ENCODE data around the gene ACAD10. TPM values are rescaled to one million over a fixed set of nuclear protein-coding genes. Genes with fewer than 3 reads are reported as not detected.

The ACAD10 gene
- total RNA-seq, 2 experiments from 2014 or later, result 15.0 to 35.3 TPM

DNA sequence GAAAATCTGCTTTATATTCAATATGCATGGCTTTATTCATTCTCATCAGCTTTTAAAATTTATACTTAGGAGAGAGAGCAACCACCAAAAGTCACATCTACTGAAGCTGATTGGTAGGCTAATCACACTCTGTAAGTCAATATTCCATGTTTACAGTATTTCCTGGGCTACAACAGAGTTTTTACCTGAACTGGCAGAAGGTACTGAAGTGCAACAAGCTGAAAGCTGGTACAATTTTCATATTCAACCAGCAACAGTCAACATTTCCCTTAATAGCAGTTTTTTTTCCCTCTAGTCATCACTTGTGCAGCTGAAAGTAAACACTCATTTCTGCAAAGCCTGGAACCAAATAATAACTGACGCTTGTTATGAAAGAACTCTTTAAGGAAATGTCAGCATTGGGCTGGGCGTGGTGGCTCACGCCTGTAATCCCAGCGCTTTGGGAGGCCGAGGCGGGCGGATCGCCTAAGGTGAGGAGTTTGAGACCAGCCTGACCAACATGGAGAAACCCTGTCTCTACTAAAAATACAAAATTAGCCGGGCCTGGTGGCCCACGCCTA lies 13.0 kb upstream of the ACAD10 start:
- Histone ChIP-seq H3K36me3 (ENCODE audit: insufficient read depth, low read length) (peaks cover 85% of the 10 kb centered on the region), H3K4me2 (ENCODE audit: low read length) (no peak overlapping the region), H3K9me3 (ENCODE audit: low read length) (no peaks in the 10 kb centered on the region), H2AFZ (ENCODE audit: low read length) (no peak overlapping the region), H4K20me1 (ENCODE audit: insufficient read depth, low read length) (no peaks in the 10 kb centered on the region), H3K27ac (ENCODE audit: low read depth, low read length, poor library complexity, severe bottlenecking) (no peak overlapping the region), H3K79me2 (ENCODE audit: insufficient read depth, low read depth, low read length) (no peaks in the 10 kb centered on the region), H3K4me3 (ENCODE audit: low read depth, low read length, poor library complexity, severe bottlenecking) (no peak overlapping the region), H3K4me1 (ENCODE audit: insufficient read depth, low read length, poor library complexity, severe bottlenecking) (no peaks in the 10 kb centered on the region), H3K9me2 (ENCODE audit: insufficient read depth, low read length) (no peaks in the 10 kb centered on the region)
- CTCF ChIA-PET (ENCODE audit: unreplicated experiment), result no interaction called here
- no peak for DNase-seq (ENCODE audit: low spot score)
- TF ChIP-seq EZH2phosphoT487 (IDR thresholded peaks at IDR 0.05; ENCODE audit: borderline replicate concordance, low read depth, low read length), result no peak
- TF ChIP-seq, protein P1, sequence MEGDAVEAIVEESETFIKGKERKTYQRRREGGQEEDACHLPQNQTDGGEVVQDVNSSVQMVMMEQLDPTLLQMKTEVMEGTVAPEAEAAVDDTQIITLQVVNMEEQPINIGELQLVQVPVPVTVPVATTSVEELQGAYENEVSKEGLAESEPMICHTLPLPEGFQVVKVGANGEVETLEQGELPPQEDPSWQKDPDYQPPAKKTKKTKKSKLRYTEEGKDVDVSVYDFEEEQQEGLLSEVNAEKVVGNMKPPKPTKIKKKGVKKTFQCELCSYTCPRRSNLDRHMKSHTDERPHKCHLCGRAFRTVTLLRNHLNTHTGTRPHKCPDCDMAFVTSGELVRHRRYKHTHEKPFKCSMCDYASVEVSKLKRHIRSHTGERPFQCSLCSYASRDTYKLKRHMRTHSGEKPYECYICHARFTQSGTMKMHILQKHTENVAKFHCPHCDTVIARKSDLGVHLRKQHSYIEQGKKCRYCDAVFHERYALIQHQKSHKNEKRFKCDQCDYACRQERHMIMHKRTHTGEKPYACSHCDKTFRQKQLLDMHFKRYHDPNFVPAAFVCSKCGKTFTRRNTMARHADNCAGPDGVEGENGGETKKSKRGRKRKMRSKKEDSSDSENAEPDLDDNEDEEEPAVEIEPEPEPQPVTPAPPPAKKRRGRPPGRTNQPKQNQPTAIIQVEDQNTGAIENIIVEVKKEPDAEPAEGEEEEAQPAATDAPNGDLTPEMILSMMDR (conservative IDR thresholded peaks at IDR 0.05; ENCODE audit: low read length), result no peak
- POLR2A ChIA-PET, result interaction anchor here (0.7 to 1.9 kb wide), 2 partner anchors 10 to 1186 kb away, joined by 6 to 8 read pairs; no protein-coding TSS in a partner anchor
- BruUV-seq (replicated peaks), result no TSS peak
- intact Hi-C loops (cut with micrococcal nuclease; ENCODE audit: unreplicated experiment), result loop anchor here (10.0 kb wide), 1 partner anchor 148 kb away; no protein-coding TSS in a partner anchor

DNA sequence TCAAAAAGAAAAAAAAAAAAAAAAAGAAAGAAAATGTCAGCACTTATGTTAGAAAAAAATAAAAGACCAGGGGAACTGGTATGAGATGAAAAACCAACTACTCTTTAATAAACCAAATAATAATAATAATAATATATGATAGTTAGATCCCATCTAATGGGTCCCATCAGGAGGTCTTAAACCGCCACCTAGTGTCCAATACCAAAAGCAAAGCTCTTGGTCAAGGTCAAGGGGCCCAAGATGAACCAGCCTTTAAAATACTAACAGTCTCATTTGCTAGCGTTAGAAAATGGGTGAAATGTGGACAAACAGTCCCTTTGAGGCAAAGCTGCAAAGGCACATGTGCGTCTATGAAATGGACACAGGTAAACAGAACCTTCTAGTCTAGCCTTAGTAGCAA lies 12.3 kb upstream of the ACAD10 start:
- CTCF ChIA-PET (ENCODE audit: unreplicated experiment), result no interaction called here

More for the DNA sequence above, 12.3 kb upstream of the ACAD10 start:
- Histone ChIP-seq H3K9me3 (ENCODE audit: low read length) (no peaks in the 10 kb centered on the region), H3K4me2 (ENCODE audit: low read length) (no peak overlapping the region), H3K4me3 (ENCODE audit: low read depth, low read length, poor library complexity, severe bottlenecking) (no peak overlapping the region), H4K20me1 (ENCODE audit: insufficient read depth, low read length) (no peaks in the 10 kb centered on the region), H3K27ac (ENCODE audit: low read depth, low read length, poor library complexity, severe bottlenecking) (no peak overlapping the region), H2AFZ (ENCODE audit: low read length) (no peak overlapping the region), H3K79me2 (ENCODE audit: insufficient read depth, low read depth, low read length) (no peaks in the 10 kb centered on the region), H3K36me3 (ENCODE audit: insufficient read depth, low read length) (peaks cover 84% of the 10 kb centered on the region), H3K4me1 (ENCODE audit: insufficient read depth, low read length, poor library complexity, severe bottlenecking) (no peaks in the 10 kb centered on the region), H3K9me2 (ENCODE audit: insufficient read depth, low read length) (no peaks in the 10 kb centered on the region)
- TF ChIP-seq, protein P1 (conservative IDR thresholded peaks at IDR 0.05; ENCODE audit: low read length), result peak; percentile 73
- TF ChIP-seq EZH2phosphoT487 (IDR thresholded peaks at IDR 0.05; ENCODE audit: borderline replicate concordance, low read depth, low read length), result no peak
- intact Hi-C loops (cut with micrococcal nuclease; ENCODE audit: unreplicated experiment), result loop anchor here (10.0 kb wide), 1 partner anchor 149 kb away; no protein-coding TSS in a partner anchor
- no TSS peak for BruUV-seq (replicated peaks)
- POLR2A ChIA-PET, result interaction anchor here (0.7 to 1.9 kb wide), 3 partner anchors 9 to 1187 kb away, joined by 4 to 8 read pairs (median 6); no protein-coding TSS in a partner anchor
- peak; percentile 37 for DNase-seq (ENCODE audit: low spot score)
